IMR-90 (cell line): ENCODE data around the gene REV3L. TPM values are rescaled to one million over a fixed set of nuclear protein-coding genes. Genes with fewer than 3 reads are reported as not detected.
A peak's percentile ranks its signal among the peaks of the same experiment; 100 is the strongest.

Experiments used
- ATAC-seq: fragments of 200-7000 bp; cut with Tn5 transposase; 2 replicates; pipeline ENCODE4 v1.9.1; 2020; ENCODE audit warnings: low read depth, mild to moderate bottlenecking, moderate library complexity
- BruUV-seq: library from RNA; stranded (reverse); fragments of 400-500 nt; replicated peaks from 2 replicates; lab custom pipeline; 2021; lab: Mats Ljungman, UMichigan
- CTCF ChIA-PET: fragments of 300-600 bp; formaldehyde crosslinking; extraction: SDS; loops from one replicate; lab custom pipeline; 2021; ENCODE audit warnings: antibody characterized with exemption; lab: Yijun Ruan, JAX
- POLR2A ChIA-PET: fragments of 300-600 bp; sonication (Branson Sonifier 250); formaldehyde crosslinking; loops from one replicate; lab custom pipeline; 2022; ENCODE audit warnings: antibody characterized with exemption; ENCODE audit not compliant: unreplicated experiment; lab: Charles Lee
- DNase-seq: peaks from one replicate; pipeline ENCODE4 v3.0.0; 2013
- H2AFZ ChIP-seq: replicated peaks from 2 replicates; pipeline ENCODE3; 2013; ENCODE audit warnings: low read length, mild to moderate bottlenecking; ENCODE audit not compliant: poor library complexity
- H2AK5ac ChIP-seq: 2 replicates; pipeline ENCODE4 v1.6.1; 2013; ENCODE audit warnings: low read depth, low read length, inconsistent platforms
- H2AK9ac ChIP-seq: replicated peaks from 2 replicates; pipeline ENCODE3; 2013; ENCODE audit warnings: mild to moderate bottlenecking, low read depth, low read length, moderate library complexity; ENCODE audit not compliant: poor library complexity
- H2BK120ac ChIP-seq: 2 replicates; pipeline ENCODE4 v1.6.1; 2013; ENCODE audit warnings: low read depth, low read length, inconsistent platforms
- H2BK15ac ChIP-seq: 3 replicates; pipeline ENCODE4 v1.6.1; 2013; ENCODE audit warnings: low read depth, low read length, inconsistent platforms
- H2BK20ac ChIP-seq: 2 replicates; pipeline ENCODE4 v1.6.1; 2013; ENCODE audit warnings: low read depth, mild to moderate bottlenecking, inconsistent platforms, low read length, moderate library complexity
- H2BK5ac ChIP-seq: 2 replicates; pipeline ENCODE4 v1.6.1; 2013; ENCODE audit warnings: mild to moderate bottlenecking, low read depth, low read length, inconsistent platforms; ENCODE audit not compliant: poor library complexity, severe bottlenecking
- H3K14ac ChIP-seq: replicated peaks from 2 replicates; pipeline ENCODE4 v1.6.1; 2013; ENCODE audit warnings: low read depth, low read length, inconsistent platforms
- H3K18ac ChIP-seq: 2 replicates; pipeline ENCODE4 v1.6.1; 2013; ENCODE audit warnings: low read depth, low read length, control low read depth
- H3K23ac ChIP-seq: 2 replicates; pipeline ENCODE4 v1.6.1; 2013; ENCODE audit warnings: low read depth, low read length, inconsistent platforms
- H3K27ac ChIP-seq: 2 replicates; pipeline ENCODE4 v1.5.1; 2013; ENCODE audit warnings: mild to moderate bottlenecking, control low read depth, low read length; ENCODE audit not compliant: insufficient read depth
- H3K27me3 ChIP-seq: 2 replicates; pipeline ENCODE4 v1.6.1; 2013; ENCODE audit warnings: low read length; ENCODE audit not compliant: control insufficient read depth, insufficient read depth
- H3K36me3 ChIP-seq: 2 replicates; pipeline ENCODE4 v1.6.1; 2013; ENCODE audit warnings: low read length, mixed read lengths; ENCODE audit not compliant: control insufficient read depth, insufficient read depth
- H3K4ac ChIP-seq: 2 replicates; pipeline ENCODE4 v1.6.1; 2013; ENCODE audit warnings: low read depth, low read length, inconsistent platforms
- H3K4me1 ChIP-seq: 2 replicates; pipeline ENCODE4 v1.6.1; 2013; ENCODE audit warnings: low read length, mixed read lengths; ENCODE audit not compliant: control insufficient read depth, insufficient read depth
- H3K4me2 ChIP-seq: 2 replicates; pipeline ENCODE4 v1.6.1; 2013; ENCODE audit warnings: low read depth, mild to moderate bottlenecking, control low read depth, low read length, moderate library complexity
- H3K4me3 ChIP-seq: 2 replicates; pipeline ENCODE4 v1.5.1; 2013; ENCODE audit warnings: low read depth, mild to moderate bottlenecking, control low read depth, low read length, moderate library complexity; ENCODE audit not compliant: insufficient read depth
- H3K56ac ChIP-seq: 2 replicates; pipeline ENCODE4 v1.6.1; 2013; ENCODE audit warnings: low read length, inconsistent platforms; ENCODE audit not compliant: insufficient read depth; ENCODE audit errors: extremely low read depth
- H3K79me1 ChIP-seq, 2 experiments: 2 replicates each; pipeline ENCODE4 v1.6.1; 2013; ENCODE audit warnings: low read length in 2 of 2, inconsistent platforms in 1 of 2, low read depth in 1 of 2
- H3K9ac ChIP-seq: 2 replicates; pipeline ENCODE4 v1.6.1; 2013; ENCODE audit warnings: low read depth, low read length, control low read depth
- H3K9me1 ChIP-seq: 2 replicates; pipeline ENCODE4 v1.6.1; 2013; ENCODE audit warnings: low read length, inconsistent platforms; ENCODE audit not compliant: insufficient read depth
- H3K9me3 ChIP-seq: 2 replicates; pipeline ENCODE4 v1.6.1; 2013; ENCODE audit warnings: low read length; ENCODE audit not compliant: control insufficient read depth, insufficient read depth
- H4K20me1 ChIP-seq: 2 replicates; pipeline ENCODE4 v1.6.1; 2013; ENCODE audit warnings: low read length, inconsistent platforms; ENCODE audit not compliant: insufficient read depth
- H4K5ac ChIP-seq: 2 replicates; pipeline ENCODE4 v1.6.1; 2013; ENCODE audit warnings: mild to moderate bottlenecking, low read depth, low read length, control low read depth
- H4K8ac ChIP-seq, 2 experiments: 2 replicates each; pipeline ENCODE4 v1.6.1; 2013; ENCODE audit warnings: low read depth in 2 of 2, low read length in 2 of 2, control low read depth in 1 of 2, inconsistent platforms in 1 of 2
- H4K91ac ChIP-seq: 2 replicates; pipeline ENCODE4 v1.6.1; 2013; ENCODE audit warnings: low read depth, low read length, inconsistent platforms; ENCODE audit not compliant: insufficient read depth
- CHD1 ChIP-seq: IDR thresholded peaks from 2 replicates; pipeline ENCODE4 v1.6.1; 2012; ENCODE audit warnings: low read depth, low read length, improper control_type of control experiment
- MXI1 ChIP-seq: IDR thresholded peaks from 2 replicates; pipeline ENCODE4 v1.6.1; 2012; ENCODE audit warnings: low read depth, mild to moderate bottlenecking, low read length, moderate library complexity, borderline replicate concordance
- WGBS, 2 experiments: methylation state at CpG; one replicate each; pipeline versions ENCODE4 v1.1.5 to v1.1.7; 2013; ENCODE audit warnings: missing lambda C conversion rate in 2 of 2; ENCODE audit not compliant: insufficient read length in 1 of 2; ENCODE audit errors: extremely low coverage in 2 of 2; 5-methylcytosine and 5-hydroxymethylcytosine counted together
- dilution Hi-C: fragments of 300-500 bp; cut with HindIII; formaldehyde crosslinking; loops from one replicate; pipeline ENCODE4 v1.14.3; 2018; ENCODE audit warnings: low sequenced_read_pairs; ENCODE audit not compliant: unreplicated experiment
- in situ Hi-C: fragments of 300-500 bp; cut with MboI; formaldehyde crosslinking; loops from 3 replicates; pipeline ENCODE4 v1.14.3; 2019; ENCODE audit warnings: low sequenced_read_pairs, inconsistent platforms, mixed read lengths
- intact Hi-C: fragments of 100-400 bp; cut with micrococcal nuclease; formaldehyde crosslinking; loops from 2 replicates; pipeline ENCODE4 v1.10.0; 2022
- polyA plus RNA-seq, 3 experiments: library from polyadenylated mRNA; depleted of rRNA; stranded (reverse); fragments of >200 nt; gene quantifications; 2 replicates each; pipeline ENCODE4 v1.2.3, GENCODE V29; 2012; ENCODE audit warnings: low replicate concordance in 1 of 3
- total RNA-seq: library from RNA; depleted of rRNA; stranded (reverse); fragments of >200 nt; gene quantifications from 2 replicates; pipeline ENCODE4 v1.2.3, GENCODE V29; 2012

REV3L gene
- total and polyA plus RNA-seq, 2 of the 4 experiments (the other 2 are of a cell fraction), result 7.4 to 15.4 TPM

DNA sequence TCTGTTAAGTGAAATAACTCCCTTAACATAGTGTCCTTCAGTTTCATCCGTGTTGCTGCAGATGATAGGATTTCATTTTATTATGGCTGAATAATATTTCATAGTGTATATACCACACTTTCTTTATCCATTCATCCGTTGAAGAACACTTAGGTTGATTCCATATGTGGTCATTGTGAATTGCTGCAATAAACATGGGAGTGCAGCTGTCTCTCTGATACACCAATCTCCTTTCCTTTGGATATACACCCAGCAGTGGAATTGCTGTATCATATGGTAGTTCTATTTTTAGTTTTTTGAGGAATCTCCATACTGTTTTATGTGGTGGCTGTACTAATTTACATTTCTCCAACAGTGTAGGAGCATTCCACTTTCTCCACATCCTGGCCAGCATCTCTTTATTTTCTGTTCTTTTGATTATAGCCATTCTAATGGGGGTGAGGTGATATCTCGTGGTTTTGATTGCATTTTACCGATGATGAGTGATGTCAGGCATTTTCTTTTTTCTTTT, 202.5 kb downstream of the REV3L start:
- H2BK5ac ChIP-seq, result no peak overlapping the region

More for the DNA sequence above, 202.5 kb downstream of the REV3L start:
- Histone ChIP-seq H3K36me3 (peaks cover 26% of the 10 kb centered on the region), H3K18ac (no peak overlapping the region), H2BK120ac (no peak overlapping the region), H3K56ac (no peak overlapping the region), H2BK15ac (no peak overlapping the region), H3K14ac (no peak overlapping the region), H4K20me1 (no peaks in the 10 kb centered on the region; the same call in 1 of the 2 replicates), H2BK20ac (no peak overlapping the region), H3K9me3 (no peaks in the 10 kb centered on the region), H3K27ac (no peak overlapping the region), H3K4me1 (no peaks in the 10 kb centered on the region), H3K4me3 (no peak overlapping the region), H2AK5ac (no peak overlapping the region), H3K27me3 (no peaks in the 10 kb centered on the region), H4K5ac (no peak overlapping the region), H4K8ac (no peak overlapping the region), H3K9me1 (no peaks in the 10 kb centered on the region), H3K9ac (no peak overlapping the region), H2AFZ (no peak overlapping the region), H2AK9ac (no peak overlapping the region), H3K4ac (no peak overlapping the region), H3K79me1 (peaks cover 7 to 9% of the 10 kb centered on the region in 2 experiments), H4K91ac (no peak overlapping the region), H3K23ac (no peak overlapping the region), H3K4me2 (no peak overlapping the region)
- BruUV-seq, result no TSS peak
- intact Hi-C loops (no loop called here), in situ Hi-C loops (no loop called here), dilution Hi-C loops (no loop called here)
- ATAC-seq (no peak), DNase-seq (peak; percentile 39)
- WGBS, 2 experiments, result no CpG with 5 or more reads among the region's 4 CpGs
- TF ChIP-seq MXI1 (no peak), CHD1 (no peak)
- POLR2A ChIA-PET, result no interaction called here
- CTCF ChIA-PET, result no interaction called here
